ENCODE measurements around the gene ZNF865.

The ZNF865 gene

GRCh38 chr19:55656988-55657747 is 51.7 kb downstream of the ZNF865 start:
- Mint-ChIP-seq H3K4me3 (peak overlapping the region; percentile 95), H3K27me3 (no peaks in the 10 kb centered on the region), H3K36me3 (ENCODE audit: insufficient read depth) (peaks cover 46% of the 10 kb centered on the region), H3K4me1 (peaks cover 51% of the 10 kb centered on the region), H3K9me3 (no peaks in the 10 kb centered on the region), H3K27ac (ENCODE audit: low read depth) (peak overlapping the region; percentile 100)
- DNase-seq (ENCODE audit: low spot score in 2 of 2) (no peak), ATAC-seq (replicated peaks; ENCODE audit: extremely low read depth, poor library complexity, severe bottlenecking) (no peak)

GRCh38 chr19:55658846-55659459 is 53.5 kb downstream of the ZNF865 start:
- no peaks in the 10 kb centered on the region for H3K27me3 Mint-ChIP-seq
- H3K27ac Mint-ChIP-seq (ENCODE audit: low read depth), result peak overlapping the region; percentile 91
- DNase-seq (ENCODE audit: low spot score in 2 of 2) (no peak), ATAC-seq (replicated peaks; ENCODE audit: extremely low read depth, poor library complexity, severe bottlenecking) (no peak)
- H3K4me3 Mint-ChIP-seq, result peak overlapping the region; percentile 95
- H3K9me3 Mint-ChIP-seq, result no peaks in the 10 kb centered on the region
- peaks cover 68% of the 10 kb centered on the region for H3K4me1 Mint-ChIP-seq
- H3K36me3 Mint-ChIP-seq (ENCODE audit: insufficient read depth), result peaks cover 55% of the 10 kb centered on the region

GRCh38 chr19:55659822-55660221 is 54.4 kb downstream of the ZNF865 start:
- ATAC-seq (replicated peaks; ENCODE audit: extremely low read depth, poor library complexity, severe bottlenecking), result no peak
- H3K4me1 Mint-ChIP-seq, result peaks cover 61% of the 10 kb centered on the region
- H3K4me3 Mint-ChIP-seq, result peak overlapping the region; percentile 95
- H3K9me3 Mint-ChIP-seq, result no peaks in the 10 kb centered on the region
- DNase-seq (ENCODE audit: low spot score in 2 of 2), result no peak
- no peaks in the 10 kb centered on the region for H3K27me3 Mint-ChIP-seq
- peaks cover 56% of the 10 kb centered on the region for H3K36me3 Mint-ChIP-seq (ENCODE audit: insufficient read depth)
- H3K27ac Mint-ChIP-seq (ENCODE audit: low read depth), result peak overlapping the region; percentile 91

GRCh38 chr19:55660404-55660803 is 55.0 kb downstream of the ZNF865 start:
- Mint-ChIP-seq H3K4me1 (peaks cover 60% of the 10 kb centered on the region), H3K4me3 (peak overlapping the region; percentile 95), H3K9me3 (no peaks in the 10 kb centered on the region), H3K27ac (ENCODE audit: low read depth) (peak overlapping the region; percentile 91), H3K27me3 (no peaks in the 10 kb centered on the region), H3K36me3 (ENCODE audit: insufficient read depth) (peaks cover 56% of the 10 kb centered on the region)
- no peak for DNase-seq (ENCODE audit: low spot score in 2 of 2)
- ATAC-seq (replicated peaks; ENCODE audit: extremely low read depth, poor library complexity, severe bottlenecking), result no peak

- Mint-ChIP-seq H3K9me3 (no peaks in the 10 kb centered on the region), H3K27ac (ENCODE audit: low read depth) (no peak overlapping the region), H3K27me3 (no peaks in the 10 kb centered on the region), H3K36me3 (ENCODE audit: insufficient read depth) (peaks cover 58% of the 10 kb centered on the region), H3K4me1 (peaks cover 54% of the 10 kb centered on the region), H3K4me3 (no peak overlapping the region)
- ATAC-seq (replicated peaks; ENCODE audit: extremely low read depth, poor library complexity, severe bottlenecking), result no peak
- DNase-seq (ENCODE audit: low spot score in 2 of 2), result no peak
These were observed 55.5 kb downstream of the ZNF865 start for GRCh38 chr19:55660991-55661390.

- no peaks in the 10 kb centered on the region for H3K9me3 Mint-ChIP-seq
- no peaks in the 10 kb centered on the region for H3K27me3 Mint-ChIP-seq
- ATAC-seq (replicated peaks; ENCODE audit: extremely low read depth, poor library complexity, severe bottlenecking) (no peak), DNase-seq (ENCODE audit: low spot score in 2 of 2) (no peak)
- no peak overlapping the region for H3K4me3 Mint-ChIP-seq
- peaks cover 49% of the 10 kb centered on the region for H3K4me1 Mint-ChIP-seq
- H3K36me3 Mint-ChIP-seq (ENCODE audit: insufficient read depth), result peaks cover 64% of the 10 kb centered on the region
- H3K27ac Mint-ChIP-seq (ENCODE audit: low read depth), result peak overlapping the region; percentile 69
These were observed 56.4 kb downstream of the ZNF865 start for GRCh38 chr19:55661826-55662225.

- no peak for ATAC-seq (replicated peaks; ENCODE audit: extremely low read depth, poor library complexity, severe bottlenecking)
- peaks cover 75% of the 10 kb centered on the region for H3K36me3 Mint-ChIP-seq (ENCODE audit: insufficient read depth)
- no peaks in the 10 kb centered on the region for H3K27me3 Mint-ChIP-seq
- peaks cover 37% of the 10 kb centered on the region for H3K4me1 Mint-ChIP-seq
- H3K27ac Mint-ChIP-seq (ENCODE audit: low read depth), result no peak overlapping the region
- H3K4me3 Mint-ChIP-seq, result no peak overlapping the region
- no peak for DNase-seq (ENCODE audit: low spot score in 2 of 2)
- no peaks in the 10 kb centered on the region for H3K9me3 Mint-ChIP-seq
These were observed 58.5 kb downstream of the ZNF865 start for GRCh38 chr19:55663846-55664536.

- no peak overlapping the region for H3K27ac Mint-ChIP-seq (ENCODE audit: low read depth)
- peaks cover 45% of the 10 kb centered on the region for H3K4me1 Mint-ChIP-seq
- no peaks in the 10 kb centered on the region for H3K27me3 Mint-ChIP-seq
- no peak overlapping the region for H3K4me3 Mint-ChIP-seq
- DNase-seq (ENCODE audit: low spot score in 2 of 2) (no peak), ATAC-seq (replicated peaks; ENCODE audit: extremely low read depth, poor library complexity, severe bottlenecking) (no peak)
- H3K36me3 Mint-ChIP-seq (ENCODE audit: insufficient read depth), result peaks cover 71% of the 10 kb centered on the region
- no peaks in the 10 kb centered on the region for H3K9me3 Mint-ChIP-seq
These were observed 61.0 kb downstream of the ZNF865 start for GRCh38 chr19:55666343-55667005.
